ENCODE data around the gene WBP2. TPM values are rescaled to one million over a fixed set of nuclear protein-coding genes. Genes with fewer than 3 reads are reported as not detected.

Gene WBP2
- total RNA-seq, 1 donor from 2014 or later, result 43.0 TPM

DNA sequence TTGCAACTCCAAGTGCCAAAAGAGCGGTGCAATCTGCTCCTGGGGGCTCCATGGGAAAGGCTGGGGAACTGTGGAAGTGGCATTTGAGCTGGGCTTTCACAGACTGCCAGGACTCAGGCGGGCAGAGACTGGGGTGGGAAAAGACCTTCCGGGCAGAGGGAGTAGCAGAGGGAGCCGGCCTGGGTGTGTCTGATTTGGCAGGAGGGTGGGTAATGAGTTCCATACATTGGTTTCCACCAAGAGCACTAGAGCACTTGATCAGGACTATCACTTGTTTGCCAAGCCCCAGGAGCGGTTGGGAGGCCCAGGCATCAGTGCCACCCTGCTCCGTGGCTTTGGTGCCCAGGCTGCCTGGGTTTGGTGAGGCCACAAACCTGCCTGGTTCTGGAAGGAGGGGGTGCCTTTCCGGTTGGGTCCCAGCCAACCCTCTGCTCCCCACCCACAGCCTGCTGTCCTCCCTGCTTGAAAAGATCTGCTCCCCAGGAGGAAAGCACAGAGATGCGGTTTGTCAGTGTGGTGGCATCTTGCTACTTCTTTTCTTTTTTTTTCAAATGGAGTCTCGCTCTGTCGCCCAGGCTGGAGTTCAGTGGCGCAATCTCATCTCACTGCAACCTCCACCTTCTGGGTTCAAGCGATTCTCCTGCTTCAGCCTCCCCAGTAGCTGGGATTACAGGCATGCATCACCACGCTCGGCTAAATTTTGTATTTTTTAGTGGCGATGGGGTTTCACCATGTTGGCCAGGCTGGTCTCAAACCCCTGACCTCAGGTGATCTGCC is 26.7 kb upstream of the WBP2 start:
- no peak for DNase-seq (ENCODE audit: extremely low spot score, unreplicated experiment)
- TF ChIP-seq, protein P1, sequence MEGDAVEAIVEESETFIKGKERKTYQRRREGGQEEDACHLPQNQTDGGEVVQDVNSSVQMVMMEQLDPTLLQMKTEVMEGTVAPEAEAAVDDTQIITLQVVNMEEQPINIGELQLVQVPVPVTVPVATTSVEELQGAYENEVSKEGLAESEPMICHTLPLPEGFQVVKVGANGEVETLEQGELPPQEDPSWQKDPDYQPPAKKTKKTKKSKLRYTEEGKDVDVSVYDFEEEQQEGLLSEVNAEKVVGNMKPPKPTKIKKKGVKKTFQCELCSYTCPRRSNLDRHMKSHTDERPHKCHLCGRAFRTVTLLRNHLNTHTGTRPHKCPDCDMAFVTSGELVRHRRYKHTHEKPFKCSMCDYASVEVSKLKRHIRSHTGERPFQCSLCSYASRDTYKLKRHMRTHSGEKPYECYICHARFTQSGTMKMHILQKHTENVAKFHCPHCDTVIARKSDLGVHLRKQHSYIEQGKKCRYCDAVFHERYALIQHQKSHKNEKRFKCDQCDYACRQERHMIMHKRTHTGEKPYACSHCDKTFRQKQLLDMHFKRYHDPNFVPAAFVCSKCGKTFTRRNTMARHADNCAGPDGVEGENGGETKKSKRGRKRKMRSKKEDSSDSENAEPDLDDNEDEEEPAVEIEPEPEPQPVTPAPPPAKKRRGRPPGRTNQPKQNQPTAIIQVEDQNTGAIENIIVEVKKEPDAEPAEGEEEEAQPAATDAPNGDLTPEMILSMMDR (conservative IDR thresholded peaks at IDR 0.05), result no peak
- Mint-ChIP-seq H3K36me3 (no peaks in the 10 kb centered on the region), H3K9me3 (no peaks in the 10 kb centered on the region), H3K27ac (no peak overlapping the region), H3K4me1 (ENCODE audit: unreplicated experiment) (no peaks in the 10 kb centered on the region), H3K4me3 (no peak overlapping the region), H3K27me3 (peaks cover 48% of the 10 kb centered on the region)

DNA sequence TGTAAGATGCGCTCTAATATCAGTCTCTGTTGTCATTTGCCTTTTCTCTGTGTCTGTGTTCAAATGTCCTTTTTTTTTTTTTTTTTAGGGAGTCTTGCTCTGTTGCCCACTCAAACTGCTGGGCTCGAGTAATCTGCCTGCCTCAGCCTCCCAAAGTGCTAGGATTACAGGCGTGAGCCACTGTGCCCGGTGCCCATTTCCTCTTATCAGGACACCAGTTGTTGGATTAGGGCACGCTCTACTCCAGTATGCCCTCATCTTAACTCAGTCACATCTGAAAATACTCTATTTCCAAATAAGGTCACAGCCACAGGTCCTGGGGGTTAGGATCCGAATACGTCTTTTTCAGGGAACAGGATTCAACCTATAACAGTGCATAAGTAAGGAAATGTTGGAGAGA is 25.1 kb upstream of the WBP2 start:
- H3K4me1 Mint-ChIP-seq (ENCODE audit: unreplicated experiment), result no peaks in the 10 kb centered on the region
- no peaks in the 10 kb centered on the region for H3K9me3 Mint-ChIP-seq
- no peak overlapping the region for H3K27ac Mint-ChIP-seq
- H3K36me3 Mint-ChIP-seq, result no peaks in the 10 kb centered on the region
- no peak for DNase-seq (ENCODE audit: extremely low spot score, unreplicated experiment)
- TF ChIP-seq, protein P1 (conservative IDR thresholded peaks at IDR 0.05), result no peak
- H3K27me3 Mint-ChIP-seq, result peaks cover 48% of the 10 kb centered on the region
- H3K4me3 Mint-ChIP-seq, result peak overlapping the region; percentile 61

DNA sequence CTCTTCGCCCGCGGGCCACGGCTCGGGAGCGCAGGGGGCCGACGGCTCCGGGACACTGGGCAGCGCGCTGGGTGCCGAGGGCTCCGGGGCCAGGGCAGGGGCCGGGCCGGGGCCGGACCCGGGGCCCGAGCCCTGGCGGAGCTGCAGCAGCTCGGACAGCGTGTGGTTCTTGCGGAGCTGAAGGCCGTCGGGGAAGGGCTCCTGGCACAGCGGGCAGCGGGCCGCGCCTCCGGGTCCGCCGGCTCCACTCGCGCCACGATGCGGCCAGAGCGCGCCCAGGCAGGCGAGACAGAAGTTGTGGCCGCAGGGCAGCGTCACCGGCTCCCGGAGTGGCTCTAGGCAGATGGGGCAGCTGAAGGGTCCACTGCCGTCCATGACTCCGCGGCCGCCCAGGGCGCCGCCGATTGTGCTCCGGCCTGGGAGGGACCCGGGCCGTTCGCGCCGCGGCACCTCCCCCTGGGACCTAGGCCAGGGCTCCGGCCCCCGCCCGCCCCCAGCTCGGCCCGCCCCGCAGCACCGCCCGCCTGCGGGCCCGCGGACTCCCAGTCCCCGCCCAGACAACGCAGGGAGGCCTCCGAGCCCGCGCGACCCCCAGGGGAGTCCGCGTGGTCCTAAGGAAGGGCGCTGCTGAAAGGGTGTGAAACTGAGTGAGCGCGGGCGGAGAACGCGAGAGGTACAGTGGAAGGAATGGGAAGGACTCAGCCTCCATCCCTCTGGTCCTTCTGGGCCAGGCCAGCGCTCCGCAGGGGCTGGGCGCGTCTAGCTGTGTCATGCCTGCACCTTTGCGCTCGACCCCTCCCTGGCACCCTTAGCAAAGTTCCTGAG is 23.3 kb upstream of the WBP2 start, which contains the start of gene TRIM47:
Gene TRIM47, minus strand, starts transcription at position 408 of the 825 bp plus-strand sequence. Its CDS starts 33 bp downstream, at position 375.
- Mint-ChIP-seq H3K27ac (peak within 1 kb of the TSS; percentile 34), H3K4me3 (peak within 1 kb of the TSS; percentile 77), H3K4me1 (ENCODE audit: unreplicated experiment) (no peaks in the 10 kb centered on the region), H3K9me3 (no peaks in the 10 kb centered on the region), H3K27me3 (peaks cover 48% of the 10 kb centered on the region), H3K36me3 (no peaks in the 10 kb centered on the region)
- TF ChIP-seq, protein P1 (conservative IDR thresholded peaks at IDR 0.05), result peak; percentile 22
- DNase-seq (ENCODE audit: extremely low spot score, unreplicated experiment), result no peak

DNA sequence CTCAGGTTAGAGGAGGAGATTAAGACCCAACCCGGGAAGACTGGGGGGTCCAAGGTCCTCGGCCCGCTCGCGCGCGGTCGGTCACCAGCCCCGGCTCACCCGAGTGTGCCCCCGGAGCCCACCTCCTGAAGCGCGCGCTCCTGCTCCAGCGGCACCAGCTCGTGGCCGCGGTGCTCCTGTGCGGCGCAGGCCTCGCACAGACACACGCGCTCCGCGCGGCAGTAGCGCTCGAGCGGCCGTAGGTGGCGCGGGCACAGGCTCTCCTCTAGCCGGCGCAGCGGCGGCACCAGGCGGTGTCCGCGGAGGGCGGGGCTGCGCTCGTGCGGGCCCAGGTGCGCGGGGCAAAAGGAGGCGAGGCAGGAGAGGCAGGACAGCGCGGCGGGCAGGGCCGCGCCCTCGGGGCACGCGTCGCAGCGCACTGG is 22.6 kb upstream of the WBP2 start:
- Mint-ChIP-seq H3K27me3 (peaks cover 48% of the 10 kb centered on the region), H3K4me3 (peak overlapping the region; percentile 77), H3K9me3 (no peaks in the 10 kb centered on the region), H3K27ac (no peak overlapping the region), H3K4me1 (ENCODE audit: unreplicated experiment) (no peaks in the 10 kb centered on the region), H3K36me3 (no peaks in the 10 kb centered on the region)
- TF ChIP-seq, protein P1 (conservative IDR thresholded peaks at IDR 0.05), result peak; percentile 70
- DNase-seq (ENCODE audit: extremely low spot score, unreplicated experiment), result no peak

DNA sequence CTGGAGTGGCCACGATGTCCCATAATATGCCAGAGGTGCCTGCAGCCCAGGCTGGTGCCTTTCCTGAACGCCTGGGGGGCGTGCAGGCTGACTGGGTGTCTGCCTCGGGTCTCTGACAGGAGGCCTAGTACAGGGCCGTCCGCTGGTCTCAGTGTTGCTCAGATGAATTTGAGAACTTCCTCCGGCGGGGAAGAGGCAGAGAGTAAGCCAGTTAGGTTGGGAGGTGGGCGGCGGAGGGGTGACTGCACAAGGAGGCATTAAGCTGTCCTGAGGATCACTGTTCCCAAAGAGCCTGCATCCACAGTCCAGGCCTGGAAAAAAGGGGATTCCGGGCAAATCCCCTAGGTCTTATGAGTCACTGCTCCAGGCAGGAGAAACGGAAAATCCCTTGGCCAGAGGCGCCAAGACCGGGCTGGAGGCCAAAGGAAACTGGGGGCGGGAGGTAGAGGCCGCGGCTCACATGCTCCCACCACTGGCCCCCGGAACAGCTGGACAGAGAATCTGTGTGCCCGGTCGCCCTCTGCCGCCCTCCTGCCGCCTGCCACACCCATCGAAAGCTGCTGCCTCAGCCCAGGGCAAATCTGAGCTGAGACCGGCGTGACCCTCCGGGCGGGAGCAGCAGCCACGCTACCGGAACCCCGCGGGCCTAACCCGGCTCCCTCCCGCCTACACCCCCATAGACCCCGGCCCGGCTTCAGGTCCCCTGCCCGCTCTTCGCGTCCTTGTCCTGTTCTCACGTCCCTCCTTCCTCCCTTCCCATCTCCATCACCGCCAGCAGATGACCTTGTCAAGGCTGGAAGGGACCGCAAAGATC is 22.0 kb upstream of the WBP2 start:
- no peak for DNase-seq (ENCODE audit: extremely low spot score, unreplicated experiment)
- peaks cover 45% of the 10 kb centered on the region for H3K27me3 Mint-ChIP-seq
- TF ChIP-seq, protein P1 (conservative IDR thresholded peaks at IDR 0.05), result no peak
- H3K4me3 Mint-ChIP-seq, result peak overlapping the region; percentile 77
- no peaks in the 10 kb centered on the region for H3K9me3 Mint-ChIP-seq
- no peaks in the 10 kb centered on the region for H3K4me1 Mint-ChIP-seq (ENCODE audit: unreplicated experiment)
- no peaks in the 10 kb centered on the region for H3K36me3 Mint-ChIP-seq
- peak overlapping the region; percentile 18 for H3K27ac Mint-ChIP-seq

Data from type B pancreatic cell (in vitro differentiated cells).